PC-3 (cell line): ENCODE data around the gene ZFP90.
A peak's percentile ranks its signal among the peaks of the same experiment; 100 is the strongest.

Source experiments
- CTCF ChIP-seq: fragments of 300-600 bp; sonication (generic); conservative IDR thresholded peaks from 2 replicates; pipeline ENCODE4 v1.5.1; 2017; ENCODE audit warnings: antibody characterized with exemption, low read depth, mild to moderate bottlenecking, low read length
- EZH2 ChIP-seq: fragments of 300-600 bp; sonication (generic); IDR thresholded peaks from one replicate; pipeline ENCODE4 v1.6.1; 2017; ENCODE audit warnings: antibody characterized with exemption, mild to moderate bottlenecking, low read length; ENCODE audit not compliant: unreplicated experiment
- EZH2phosphoT487 ChIP-seq: fragments of 300-600 bp; sonication (generic); IDR thresholded peaks from 2 replicates; pipeline ENCODE4 v1.6.1; 2018; ENCODE audit warnings: mild to moderate bottlenecking, antibody characterized with exemption, low read length, borderline replicate concordance

GRCh38 chr16:68520649-68521086 lies 18.4 kb upstream of the ZFP90 start:
- TF ChIP-seq CTCF (peak; percentile 92), EZH2 (no peak), EZH2phosphoT487 (no peak)
